ENCODE results near the gene RPL13A.

DNA sequence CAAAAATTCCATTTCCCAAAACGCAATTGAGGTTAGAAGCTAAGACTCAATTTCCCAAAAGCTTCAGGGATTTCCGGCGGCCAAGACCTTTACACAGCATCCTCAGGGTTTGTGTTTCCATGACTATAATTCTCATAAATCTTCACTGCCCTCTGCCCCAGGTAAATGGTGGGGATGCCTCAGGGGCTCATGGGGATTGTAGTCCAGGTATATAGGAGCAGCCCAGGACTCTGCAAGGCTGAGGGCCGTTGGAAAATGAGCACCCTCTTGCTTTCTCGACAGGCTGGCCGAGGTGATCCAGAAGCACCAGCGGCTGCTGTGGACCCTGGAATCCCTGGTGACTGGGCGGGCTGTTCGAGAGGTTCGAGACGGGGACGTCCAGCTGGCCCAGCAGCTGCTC lies 28.0 kb upstream of the RPL13A start:
- TF ChIP-seq, protein P1, sequence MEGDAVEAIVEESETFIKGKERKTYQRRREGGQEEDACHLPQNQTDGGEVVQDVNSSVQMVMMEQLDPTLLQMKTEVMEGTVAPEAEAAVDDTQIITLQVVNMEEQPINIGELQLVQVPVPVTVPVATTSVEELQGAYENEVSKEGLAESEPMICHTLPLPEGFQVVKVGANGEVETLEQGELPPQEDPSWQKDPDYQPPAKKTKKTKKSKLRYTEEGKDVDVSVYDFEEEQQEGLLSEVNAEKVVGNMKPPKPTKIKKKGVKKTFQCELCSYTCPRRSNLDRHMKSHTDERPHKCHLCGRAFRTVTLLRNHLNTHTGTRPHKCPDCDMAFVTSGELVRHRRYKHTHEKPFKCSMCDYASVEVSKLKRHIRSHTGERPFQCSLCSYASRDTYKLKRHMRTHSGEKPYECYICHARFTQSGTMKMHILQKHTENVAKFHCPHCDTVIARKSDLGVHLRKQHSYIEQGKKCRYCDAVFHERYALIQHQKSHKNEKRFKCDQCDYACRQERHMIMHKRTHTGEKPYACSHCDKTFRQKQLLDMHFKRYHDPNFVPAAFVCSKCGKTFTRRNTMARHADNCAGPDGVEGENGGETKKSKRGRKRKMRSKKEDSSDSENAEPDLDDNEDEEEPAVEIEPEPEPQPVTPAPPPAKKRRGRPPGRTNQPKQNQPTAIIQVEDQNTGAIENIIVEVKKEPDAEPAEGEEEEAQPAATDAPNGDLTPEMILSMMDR (IDR thresholded peaks at IDR 0.05): no peak
- TF ChIP-seq POLR2A (IDR thresholded peaks at IDR 0.05): no peak

All from lower leg skin (tissue), 3 donors.